Parathyroid adenoma (tissue), 2 donors: ENCODE data around the gene SUSD2.
"Not testable (repeated sequence)": the region's sequence is repeated elsewhere in the genome, so short reads cannot be mapped to it uniquely, and the experiment has no call there.

Experiments used
- H2AFZ ChIP-seq: fragments of 300-600 bp; sonication (generic); one replicate; pipeline ENCODE4 v1.7.0; 2017; ENCODE audit warnings: antibody characterized with exemption, mild to moderate bottlenecking
- H3K27ac ChIP-seq: fragments of 300-600 bp; sonication (generic); one replicate; pipeline ENCODE4 v1.7.0; 2017
- H3K27me3 ChIP-seq: fragments of 300-600 bp; sonication (generic); one replicate; pipeline ENCODE4 v1.7.0; 2017; ENCODE audit warnings: low read length; ENCODE audit not compliant: control insufficient read depth, insufficient read depth
- H3K36me3 ChIP-seq: fragments of 300-600 bp; sonication (generic); one replicate; pipeline ENCODE4 v1.7.0; 2017; ENCODE audit warnings: low read length; ENCODE audit not compliant: control insufficient read depth, insufficient read depth
- H3K4me1 ChIP-seq: fragments of 300-600 bp; sonication (generic); one replicate; pipeline ENCODE4 v1.7.0; 2017; ENCODE audit warnings: control low read depth
- H3K4me2 ChIP-seq: fragments of 300-600 bp; sonication (generic); one replicate; pipeline ENCODE4 v1.7.0; 2017; ENCODE audit warnings: low read length
- H3K4me3 ChIP-seq: fragments of 300-600 bp; sonication (generic); one replicate; pipeline ENCODE4 v1.7.0; 2017; ENCODE audit warnings: low read depth, low read length
- H3K79me2 ChIP-seq: fragments of 300-600 bp; sonication (generic); one replicate; pipeline ENCODE4 v1.7.0; 2017; ENCODE audit warnings: control low read depth
- H3K9ac ChIP-seq: fragments of 300-600 bp; sonication (generic); one replicate; pipeline ENCODE4 v1.7.0; 2017; ENCODE audit warnings: mild to moderate bottlenecking
- H3K9me3 ChIP-seq: fragments of 300-600 bp; sonication (generic); one replicate; pipeline ENCODE4 v1.7.0; 2017; ENCODE audit warnings: low read length; ENCODE audit not compliant: control insufficient read depth
- CTCF ChIP-seq: fragments of 300-600 bp; sonication (generic); IDR thresholded peaks from one replicate; pipeline ENCODE4 v1.7.0; 2017; ENCODE audit warnings: antibody characterized with exemption, mild to moderate bottlenecking
- donor health status: primary hyperparathyroidism.

The SUSD2 gene

GRCh38 chr22:24179478-24180210 is 1.6 kb upstream of the SUSD2 start:
- Histone ChIP-seq H3K9ac (no peak overlapping the region), H3K4me3 (no peak overlapping the region)

GRCh38 chr22:24180316-24181087 is 785 bp upstream of the SUSD2 start:
- no peak overlapping the region for H3K9ac ChIP-seq
- H3K27ac ChIP-seq = no peak overlapping the region
- TF ChIP-seq CTCF = no peak
- no peaks in the 10 kb centered on the region for H3K4me1 ChIP-seq
- H3K4me3 ChIP-seq = no peak overlapping the region
- H2AFZ ChIP-seq = no peak overlapping the region
- H3K9me3 ChIP-seq = no peaks in the 10 kb centered on the region
- H3K79me2 ChIP-seq = no peaks in the 10 kb centered on the region
- H3K4me2 ChIP-seq = no peak overlapping the region
- no peaks in the 10 kb centered on the region for H3K36me3 ChIP-seq
- H3K27me3 ChIP-seq = no peaks in the 10 kb centered on the region

More at GRCh38 chr22:24179478-24180210, 1.6 kb upstream of the SUSD2 start:
- no peaks in the 10 kb centered on the region for H3K9me3 ChIP-seq
- H3K4me2 ChIP-seq = no peak overlapping the region
- no peak overlapping the region for H2AFZ ChIP-seq
- no peaks in the 10 kb centered on the region for H3K79me2 ChIP-seq
- H3K36me3 ChIP-seq = no peaks in the 10 kb centered on the region
- H3K4me1 ChIP-seq = no peaks in the 10 kb centered on the region
- H3K27ac ChIP-seq = no peak overlapping the region
- no peaks in the 10 kb centered on the region for H3K27me3 ChIP-seq
- TF ChIP-seq CTCF = no peak

GRCh38 chr22:24181996-24182899 is 961 bp downstream of the SUSD2 start:
- H3K9me3 ChIP-seq = no peaks in the 10 kb centered on the region
- no peaks in the 10 kb centered on the region for H3K4me1 ChIP-seq
- H3K4me2 ChIP-seq = no peak overlapping the region
- no peaks in the 10 kb centered on the region for H3K79me2 ChIP-seq
- no peak overlapping the region for H2AFZ ChIP-seq
- H3K36me3 ChIP-seq = no peaks in the 10 kb centered on the region
- no peak overlapping the region for H3K9ac ChIP-seq
- TF ChIP-seq CTCF = no peak
- H3K4me3 ChIP-seq = no peak overlapping the region
- no peak overlapping the region for H3K27ac ChIP-seq
- H3K27me3 ChIP-seq = no peaks in the 10 kb centered on the region

- H3K27ac ChIP-seq, H3K36me3 ChIP-seq, H3K79me2 ChIP-seq, H3K9ac ChIP-seq, H3K27me3 ChIP-seq, H3K9me3 ChIP-seq, H3K4me1 ChIP-seq, H3K4me2 ChIP-seq, H3K4me3 ChIP-seq, H2AFZ ChIP-seq: not testable (repeated sequence)
Observed at GRCh38 chr22:24182900-24183246, 1.6 kb downstream of the SUSD2 start.
